ENCODE data around the gene PHF21B.

GRCh38 chr22:44924098-44924497 is 85.7 kb downstream of the PHF21B start:
- TF ChIP-seq CTCF (IDR thresholded peaks at IDR 0.05) (no peak), POLR2AphosphoS5 (IDR thresholded peaks at IDR 0.05) (no peak)

Measured in esophagus muscularis mucosa (tissue), 3 donors.